Adipocyte (in vitro differentiated cells): ENCODE data around the gene VWF.

Experiments
- DNase-seq: peaks from one replicate; pipeline ENCODE4 v3.0.0-alpha.2; 2015; ENCODE audit warnings: low read depth
- H3K27me3 ChIP-seq: replicated peaks from 2 replicates; pipeline ENCODE4 v1.7.0; 2013; ENCODE audit warnings: mild to moderate bottlenecking, low read length, moderate library complexity; ENCODE audit not compliant: control insufficient read depth, insufficient read depth
- H3K36me3 ChIP-seq: 2 replicates; pipeline ENCODE4 v1.7.0; 2013; ENCODE audit warnings: low read length, mild to moderate bottlenecking, moderate library complexity; ENCODE audit not compliant: control insufficient read depth, insufficient read depth, severe bottlenecking
- H3K4me1 ChIP-seq: 2 replicates; pipeline ENCODE4 v1.7.0; 2013; ENCODE audit warnings: mild to moderate bottlenecking, low read length, moderate library complexity; ENCODE audit not compliant: control insufficient read depth, insufficient read depth
- H3K4me3 ChIP-seq: 2 replicates; pipeline ENCODE4 v1.7.0; 2013; ENCODE audit warnings: mild to moderate bottlenecking, low read length, moderate library complexity
- H3K9ac ChIP-seq: 2 replicates; pipeline ENCODE4 v1.7.0; 2013; ENCODE audit warnings: mild to moderate bottlenecking, low read length, moderate library complexity
- H3K9me3 ChIP-seq: 2 replicates; pipeline ENCODE4 v1.7.0; 2013; ENCODE audit warnings: mild to moderate bottlenecking, low read length, moderate library complexity; ENCODE audit not compliant: control insufficient read depth

Gene VWF

GRCh38 chr12:6062757-6063735, 61.4 kb downstream of the VWF start:
- H3K27me3 ChIP-seq: no peaks in the 10 kb centered on the region
- H3K36me3 ChIP-seq: no peaks in the 10 kb centered on the region
- H3K4me3 ChIP-seq: no peak overlapping the region
- H3K9ac ChIP-seq: peak overlapping the region; percentile 72
- DNase-seq: peak; percentile 76
- H3K4me1 ChIP-seq: peaks cover 33% of the 10 kb centered on the region
- no peaks in the 10 kb centered on the region for H3K9me3 ChIP-seq

DNA sequence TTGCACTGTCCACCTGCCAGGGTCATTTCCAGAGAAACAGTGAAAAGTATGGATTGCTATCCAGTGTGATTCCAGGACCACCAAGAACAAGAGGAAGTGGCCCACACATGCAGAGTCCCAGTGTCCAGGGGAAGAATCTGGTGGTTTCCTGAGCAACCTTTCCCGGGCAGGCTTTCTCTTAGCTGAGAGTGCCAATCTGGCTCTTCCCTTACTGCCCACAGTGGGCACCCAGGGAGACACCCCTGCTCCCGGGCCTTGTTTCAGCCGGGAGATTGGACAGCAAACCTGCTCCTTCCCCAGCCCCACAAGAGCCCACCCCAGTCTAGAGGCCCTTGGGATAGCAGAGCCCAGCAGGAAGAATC, 62.1 kb downstream of the VWF start:
- no peak overlapping the region for H3K4me3 ChIP-seq
- peaks cover 33% of the 10 kb centered on the region for H3K4me1 ChIP-seq
- no peak for DNase-seq

GRCh38 chr12:6061660-6062059, 62.8 kb downstream of the VWF start:
- Histone ChIP-seq H3K4me3 (no peak overlapping the region), H3K9me3 (no peaks in the 10 kb centered on the region), H3K4me1 (peaks cover 37% of the 10 kb centered on the region), H3K9ac (peak overlapping the region; percentile 72), H3K36me3 (no peaks in the 10 kb centered on the region), H3K27me3 (peaks cover 4% of the 10 kb centered on the region)
- DNase-seq: peak; percentile 94

More for the DNA sequence above, 62.1 kb downstream of the VWF start:
- H3K9ac ChIP-seq: peak overlapping the region; percentile 72
- no peaks in the 10 kb centered on the region for H3K27me3 ChIP-seq
- no peaks in the 10 kb centered on the region for H3K9me3 ChIP-seq
- no peaks in the 10 kb centered on the region for H3K36me3 ChIP-seq

GRCh38 chr12:6059860-6060565, 64.5 kb downstream of the VWF start:
- H3K27me3 ChIP-seq: peaks cover 10% of the 10 kb centered on the region
- DNase-seq: no peak
- H3K4me1 ChIP-seq: peaks cover 38% of the 10 kb centered on the region
- no peaks in the 10 kb centered on the region for H3K9me3 ChIP-seq
- no peak overlapping the region for H3K9ac ChIP-seq
- H3K36me3 ChIP-seq: no peaks in the 10 kb centered on the region
- H3K4me3 ChIP-seq: no peak overlapping the region

DNA sequence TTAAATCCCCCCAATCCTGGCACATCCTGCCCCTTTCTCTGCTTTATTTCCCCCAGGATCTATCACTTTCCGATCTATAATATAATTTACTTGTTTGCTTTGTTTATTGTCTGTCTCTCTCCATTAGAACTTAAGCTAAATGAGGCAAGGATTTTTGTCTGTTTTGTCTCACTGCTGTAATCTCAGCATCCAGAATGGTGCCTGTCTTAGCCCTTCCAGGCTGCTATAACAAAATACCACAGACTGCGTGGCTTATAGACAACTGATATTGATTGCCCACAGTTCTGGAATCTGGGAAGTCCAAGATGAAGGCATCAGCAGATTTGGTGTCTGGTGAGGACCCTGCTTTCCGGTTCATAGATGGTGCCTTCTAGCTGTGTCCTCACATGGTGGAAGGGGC, 65.2 kb downstream of the VWF start:
- Histone ChIP-seq H3K4me3 (no peak overlapping the region), H3K9ac (no peak overlapping the region), H3K36me3 (no peaks in the 10 kb centered on the region), H3K27me3 (peaks cover 11% of the 10 kb centered on the region), H3K9me3 (no peaks in the 10 kb centered on the region), H3K4me1 (peaks cover 38% of the 10 kb centered on the region)
- no peak for DNase-seq

DNA sequence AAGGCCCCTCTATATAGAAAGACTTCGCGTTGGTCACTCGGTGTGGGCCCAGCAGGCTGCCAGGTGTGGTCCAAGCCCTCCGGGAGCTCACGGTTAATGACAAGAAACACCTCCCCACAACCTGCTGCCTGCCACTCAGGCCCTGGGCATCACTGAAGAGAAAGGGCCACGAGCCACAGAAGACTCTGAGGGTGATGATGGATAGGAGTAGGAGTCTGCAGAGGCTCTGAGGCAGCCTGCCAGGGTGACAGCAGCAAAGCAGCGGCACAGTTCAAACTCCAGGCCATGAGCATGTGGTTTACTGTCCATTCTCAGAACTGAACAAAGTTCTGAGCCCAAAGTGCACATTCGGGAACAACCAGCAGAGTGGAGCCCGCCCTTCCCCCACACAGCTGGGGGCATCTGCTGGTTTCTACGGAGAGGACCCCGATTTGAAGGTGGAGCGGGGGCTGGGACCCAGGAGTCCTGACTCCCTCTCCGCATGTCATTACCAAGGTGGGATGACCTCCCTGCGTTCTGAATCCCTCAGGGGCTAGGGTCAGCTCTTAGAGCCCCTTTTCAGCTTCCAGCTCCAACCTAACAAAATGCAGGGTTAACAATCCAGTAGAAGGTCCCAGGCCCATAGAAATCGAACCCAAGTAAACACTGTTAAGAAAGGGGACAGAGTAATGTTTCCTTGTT, 65.8 kb downstream of the VWF start:
- H3K4me3 ChIP-seq: no peak overlapping the region
- peaks cover 38% of the 10 kb centered on the region for H3K4me1 ChIP-seq
- DNase-seq: no peak
- H3K9ac ChIP-seq: no peak overlapping the region
- H3K36me3 ChIP-seq: no peaks in the 10 kb centered on the region
- H3K9me3 ChIP-seq: no peaks in the 10 kb centered on the region
- peaks cover 11% of the 10 kb centered on the region for H3K27me3 ChIP-seq

DNA sequence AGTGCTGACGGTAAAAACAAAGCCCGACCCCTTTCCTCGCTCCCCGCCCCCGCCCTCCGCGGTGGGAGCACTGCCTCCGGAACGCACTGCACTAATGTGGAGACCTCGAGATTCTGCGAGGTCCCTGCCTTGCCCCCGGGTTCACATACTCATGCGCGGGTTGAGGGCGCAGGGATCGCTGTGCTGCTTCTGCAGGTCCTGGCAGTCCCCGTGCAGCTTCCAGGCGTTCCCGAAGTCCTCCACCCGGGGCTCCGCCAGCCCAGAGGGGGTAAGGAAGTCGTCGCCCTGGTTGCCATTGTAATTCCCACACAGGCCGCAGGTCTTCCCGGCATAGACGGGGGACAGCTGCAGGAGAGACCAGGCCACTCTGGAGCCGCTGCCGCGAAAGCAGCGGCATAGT, 66.8 kb downstream of the VWF start:
- no peak overlapping the region for H3K4me3 ChIP-seq
- H3K27me3 ChIP-seq: peaks cover 11% of the 10 kb centered on the region
- H3K9me3 ChIP-seq: no peaks in the 10 kb centered on the region
- no peak for DNase-seq
- H3K36me3 ChIP-seq: no peaks in the 10 kb centered on the region
- no peak overlapping the region for H3K9ac ChIP-seq
- peaks cover 36% of the 10 kb centered on the region for H3K4me1 ChIP-seq

GRCh38 chr12:6056406-6057240, 67.8 kb downstream of the VWF start:
- Histone ChIP-seq H3K4me1 (peaks cover 34% of the 10 kb centered on the region), H3K4me3 (no peak overlapping the region), H3K27me3 (peaks cover 11% of the 10 kb centered on the region), H3K36me3 (no peaks in the 10 kb centered on the region), H3K9ac (no peak overlapping the region), H3K9me3 (no peaks in the 10 kb centered on the region)
- no peak for DNase-seq

DNA sequence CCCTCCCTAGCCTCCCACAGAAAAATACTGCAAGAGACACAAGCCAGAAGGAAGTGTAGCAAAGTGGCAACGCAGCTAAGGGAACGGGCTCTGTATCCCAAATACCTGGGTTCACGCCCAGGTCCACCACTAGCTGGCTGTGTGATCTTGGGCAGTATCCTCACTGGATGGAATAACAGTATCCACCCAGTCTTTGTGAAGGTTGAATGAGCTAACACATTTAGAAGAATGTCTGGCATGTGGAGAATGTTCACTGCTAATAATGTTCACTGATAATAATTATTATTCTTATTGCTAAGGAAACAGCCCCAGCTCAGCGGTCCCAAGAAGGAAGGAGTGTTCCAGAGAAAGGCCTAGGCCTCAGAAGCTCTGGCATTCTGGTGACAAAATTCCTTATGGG, 70.9 kb downstream of the VWF start:
- H3K27me3 ChIP-seq: peaks cover 11% of the 10 kb centered on the region
- H3K36me3 ChIP-seq: no peaks in the 10 kb centered on the region

DNA sequence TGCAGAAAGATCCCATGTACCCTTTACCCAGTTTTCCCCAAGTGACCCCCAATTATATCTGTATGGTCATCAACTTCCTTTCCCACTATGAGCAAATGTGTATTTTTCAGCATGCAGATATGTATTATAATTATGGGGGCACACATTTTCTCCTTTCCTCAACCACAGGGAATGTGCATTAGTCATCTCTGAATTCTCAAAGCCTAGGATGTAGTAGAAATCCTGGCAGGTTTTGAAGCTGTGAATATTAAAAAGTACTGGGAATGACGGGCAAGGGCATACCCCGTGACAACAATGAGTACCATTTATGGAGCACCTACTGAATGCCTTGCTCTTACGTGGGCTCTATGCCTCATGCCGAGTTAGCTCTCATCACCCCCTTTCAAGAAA, 71.5 kb downstream of the VWF start:
- peaks cover 11% of the 10 kb centered on the region for H3K27me3 ChIP-seq
- no peaks in the 10 kb centered on the region for H3K9me3 ChIP-seq
- DNase-seq: no peak
- H3K4me1 ChIP-seq: peaks cover 35% of the 10 kb centered on the region
- H3K9ac ChIP-seq: no peak overlapping the region
- H3K4me3 ChIP-seq: no peak overlapping the region
- no peaks in the 10 kb centered on the region for H3K36me3 ChIP-seq

More for the DNA sequence above, 70.9 kb downstream of the VWF start:
- Histone ChIP-seq H3K9ac (no peak overlapping the region), H3K4me3 (no peak overlapping the region), H3K4me1 (peaks cover 33% of the 10 kb centered on the region), H3K9me3 (no peaks in the 10 kb centered on the region)
- DNase-seq: no peak
